HG03159 (cell line): ENCODE results near the gene RAB7B.
"Not testable (repeated sequence)": the region's sequence is repeated elsewhere in the genome, so short reads cannot be mapped to it uniquely, and the experiment has no call there.

Source experiments
- ATAC-seq: cut with Tn5 transposase; IDR thresholded peaks from one replicate; pipeline ENCODE4 v1.9.1; 2021; ENCODE audit warnings: mild to moderate bottlenecking, moderate library complexity; ENCODE audit not compliant: unreplicated experiment

The RAB7B gene, protein sequence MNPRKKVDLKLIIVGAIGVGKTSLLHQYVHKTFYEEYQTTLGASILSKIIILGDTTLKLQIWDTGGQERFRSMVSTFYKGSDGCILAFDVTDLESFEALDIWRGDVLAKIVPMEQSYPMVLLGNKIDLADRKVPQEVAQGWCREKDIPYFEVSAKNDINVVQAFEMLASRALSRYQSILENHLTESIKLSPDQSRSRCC

DNA sequence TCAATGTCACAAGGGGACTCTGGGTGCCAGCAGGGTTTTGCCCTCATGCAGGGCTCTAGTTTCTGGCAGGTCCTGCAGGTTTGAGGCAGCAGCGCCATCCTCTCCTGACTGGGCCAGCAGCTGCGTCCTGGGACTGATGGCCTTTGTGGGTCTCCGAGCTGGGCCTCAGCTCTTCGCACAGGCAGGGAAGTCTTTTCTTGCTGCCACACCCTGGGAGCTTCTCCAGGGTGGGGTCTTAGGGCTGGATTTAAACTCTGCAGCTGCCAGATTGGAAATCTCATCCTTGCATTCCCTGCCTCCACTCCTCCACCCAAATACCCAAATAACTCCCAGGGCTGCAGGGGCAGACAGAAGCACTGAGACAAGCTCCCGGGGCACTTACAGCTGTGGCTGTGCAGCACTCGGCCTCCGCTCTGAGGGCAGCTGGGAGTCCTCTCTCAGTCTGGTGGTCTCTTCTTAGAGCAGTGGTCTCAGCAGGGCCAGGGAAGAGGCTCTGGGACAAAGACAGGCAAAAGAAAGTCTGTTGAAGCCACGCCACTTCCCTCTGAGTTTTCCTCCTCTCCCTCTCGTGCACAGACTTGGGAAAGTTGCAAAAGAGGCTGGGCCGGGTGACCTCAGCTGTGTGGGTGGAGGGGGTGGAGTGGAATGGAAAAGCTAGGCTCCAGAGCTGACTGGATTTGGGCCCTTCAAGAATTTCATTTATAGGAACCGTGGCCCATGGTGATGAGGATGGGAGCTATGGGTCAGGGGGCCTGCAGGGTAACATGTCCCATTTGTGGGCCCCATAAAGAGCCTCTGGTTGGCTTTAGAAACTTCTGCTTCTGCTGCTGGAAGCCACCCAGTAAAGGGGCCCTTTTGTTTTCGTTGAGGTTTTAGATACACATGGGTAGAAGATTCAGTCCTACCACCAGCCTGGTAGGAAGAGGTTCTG lies at the start of gene RAB7B:
RAB7B (minus strand) TSS at position 525 of the 931 bp plus-strand sequence. CDS start 9,260 bp downstream, outside the sequence.
- no peak for ATAC-seq

DNA sequence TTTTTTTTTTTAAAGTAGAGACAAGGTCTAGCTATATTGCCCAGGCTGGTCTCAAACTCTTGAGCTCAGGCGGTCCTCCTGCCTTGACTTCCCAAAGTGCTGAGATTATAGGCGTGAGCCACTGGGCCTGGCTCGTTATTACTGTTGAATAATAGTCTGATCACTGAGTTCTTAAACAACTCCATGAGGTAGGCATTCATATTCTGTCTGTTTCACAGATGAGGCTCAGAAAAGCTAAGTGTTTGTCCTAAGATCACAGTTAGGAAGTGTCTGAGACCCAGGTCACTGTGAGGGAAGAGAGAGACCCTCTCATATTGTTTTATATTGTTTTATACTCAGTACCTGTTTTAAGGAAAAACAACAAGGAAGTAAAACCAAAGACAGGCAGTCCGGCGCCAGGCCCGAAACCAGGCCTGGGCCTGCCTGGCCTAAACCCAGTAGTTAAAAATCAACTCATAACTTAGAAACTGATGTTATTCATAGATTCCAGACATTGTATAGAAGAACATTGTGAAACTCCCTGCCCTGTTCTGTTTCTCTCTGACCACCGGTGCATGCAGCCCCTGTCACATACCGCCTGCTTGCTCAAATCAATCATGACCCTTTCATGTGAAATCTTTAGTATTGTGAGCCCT lies 49.2 kb upstream of the RAB7B start:
- ATAC-seq: not testable (repeated sequence)

DNA sequence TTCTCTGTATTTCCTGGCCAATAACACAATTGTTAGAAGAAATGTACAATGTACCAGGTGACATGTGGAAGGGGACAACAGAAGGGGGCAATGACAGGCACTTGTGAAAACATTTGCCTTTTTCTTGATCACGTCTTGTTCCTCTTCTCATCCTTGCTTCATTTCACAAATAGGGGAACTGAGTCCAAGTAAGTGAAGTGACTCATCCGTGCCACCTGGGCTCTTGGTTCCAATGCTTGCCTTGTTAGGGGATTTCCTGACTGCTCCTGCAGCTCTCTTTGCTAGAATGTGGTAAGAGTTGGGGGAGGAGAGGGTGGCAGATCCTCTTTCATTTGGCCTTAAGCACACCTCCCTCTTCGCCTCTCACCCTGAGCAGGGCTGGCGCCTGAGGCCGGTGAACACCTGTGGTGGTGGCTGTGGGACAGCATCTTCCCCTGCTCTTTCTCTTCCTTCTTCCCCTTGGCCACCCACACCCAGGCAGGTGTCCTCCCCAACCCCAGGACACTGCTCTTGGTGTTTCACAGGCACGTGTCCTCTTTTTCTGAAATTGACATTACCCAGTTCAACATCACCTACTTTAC lies 47.5 kb upstream of the RAB7B start:
- ATAC-seq: peak; percentile 88

DNA sequence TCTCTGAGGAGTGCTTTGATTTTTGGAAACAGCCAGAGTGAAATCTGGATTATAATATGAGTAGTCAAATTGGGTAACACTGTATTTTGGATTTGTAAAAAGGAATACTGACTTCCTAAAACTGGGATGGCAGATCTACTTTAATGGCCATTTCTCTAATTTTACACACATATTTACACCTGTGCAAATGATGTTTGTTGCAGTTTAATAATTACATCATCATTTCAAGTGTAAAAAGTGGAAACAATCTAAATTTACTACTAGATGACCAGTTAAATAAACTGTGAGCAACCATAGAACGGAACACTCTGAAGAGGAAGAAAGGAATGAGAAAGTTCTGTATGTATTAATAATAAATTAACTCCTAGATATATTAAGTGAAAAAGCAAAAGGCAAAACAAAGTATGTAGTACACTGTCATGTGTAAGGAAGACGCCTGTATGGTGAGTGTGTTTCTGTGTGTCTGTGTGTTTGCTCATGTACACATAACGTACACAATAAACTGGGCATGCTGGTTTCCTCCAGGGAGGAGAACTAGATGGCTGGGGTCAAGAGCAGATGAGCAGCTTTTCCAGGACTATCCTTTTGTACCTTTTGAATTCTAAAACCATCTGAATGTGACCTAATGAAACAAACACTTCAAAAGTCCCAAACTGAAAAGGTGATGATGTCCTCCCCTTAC lies 46.9 kb upstream of the RAB7B start:
- no peak for ATAC-seq

DNA sequence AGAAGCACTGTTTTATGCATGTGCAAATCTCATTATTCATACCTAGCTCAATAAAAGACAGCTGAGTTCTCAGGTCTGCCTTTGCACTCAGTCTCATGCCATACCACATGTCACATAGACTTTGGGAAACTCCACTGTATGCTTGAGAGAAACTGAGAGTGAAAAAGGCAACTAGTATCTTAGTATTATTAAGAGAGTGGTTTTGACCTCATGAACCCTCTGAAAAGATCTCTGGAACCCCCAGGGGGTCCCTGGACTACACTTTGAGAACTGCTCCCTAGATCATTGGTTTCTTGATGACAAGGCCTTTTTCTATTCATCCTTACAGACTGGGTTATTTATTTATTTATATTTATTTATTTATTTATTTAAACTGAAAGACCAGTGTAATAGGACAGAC lies 46.1 kb upstream of the RAB7B start:
- ATAC-seq: peak; percentile 49

DNA sequence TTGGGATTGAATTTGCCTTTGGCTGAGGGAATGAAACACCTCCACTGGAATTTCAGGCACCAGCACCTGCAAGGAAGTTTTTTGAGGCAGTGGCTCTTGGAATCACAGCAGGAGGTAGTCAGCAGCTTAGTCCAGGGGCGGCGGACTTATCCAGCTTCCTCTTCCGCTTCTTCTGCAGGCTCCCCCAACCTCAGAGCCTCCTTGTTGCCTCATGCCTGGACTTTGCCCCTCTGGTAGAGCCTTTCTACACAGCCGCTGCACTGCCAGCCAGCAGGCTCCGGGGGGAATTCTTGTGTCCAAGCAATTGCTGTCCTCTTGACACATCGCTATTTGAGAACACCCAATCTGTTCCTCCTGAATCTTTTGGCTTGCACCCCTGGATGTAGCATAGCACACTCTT lies 45.4 kb upstream of the RAB7B start:
- no peak for ATAC-seq

DNA sequence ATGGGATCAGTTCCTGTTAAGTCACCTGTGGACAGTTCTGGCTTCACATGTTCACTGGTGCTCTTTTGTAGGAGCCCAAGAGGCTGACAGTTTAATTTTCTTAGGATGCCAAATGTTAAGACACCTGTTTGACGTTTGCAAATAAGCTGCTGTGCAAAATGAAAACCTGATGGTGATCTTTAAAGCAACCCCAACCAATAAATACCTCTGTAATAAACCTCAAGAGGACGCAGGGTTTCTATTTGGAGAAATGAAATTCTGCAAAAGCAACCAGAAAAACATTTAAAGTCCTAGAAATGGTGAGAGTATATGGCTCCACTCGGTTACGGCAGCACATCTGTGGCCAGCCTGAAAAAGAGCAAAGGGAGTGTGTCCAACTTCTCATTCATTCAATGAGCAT lies 44.1 kb upstream of the RAB7B start:
- ATAC-seq: no peak

DNA sequence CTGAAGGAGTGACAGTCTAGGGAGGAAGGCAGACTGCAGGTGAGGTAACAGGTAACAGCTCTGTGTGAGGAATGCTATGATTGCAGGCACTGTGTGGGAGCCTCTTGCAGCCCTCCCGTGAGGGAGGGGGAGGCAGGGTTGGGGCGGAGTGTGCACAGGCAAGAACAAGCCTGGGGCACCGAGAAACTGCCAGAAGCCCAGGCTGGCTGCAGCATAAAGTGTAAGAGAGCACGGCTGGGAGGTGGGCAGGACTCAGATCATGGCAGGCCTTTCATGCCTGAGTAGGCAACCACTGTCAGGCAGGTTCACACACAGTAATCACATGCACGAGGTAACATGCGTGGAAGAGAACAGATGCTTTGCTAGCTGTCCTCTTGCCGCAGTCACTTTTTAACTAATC lies 38.4 kb upstream of the RAB7B start:
- no peak for ATAC-seq

DNA sequence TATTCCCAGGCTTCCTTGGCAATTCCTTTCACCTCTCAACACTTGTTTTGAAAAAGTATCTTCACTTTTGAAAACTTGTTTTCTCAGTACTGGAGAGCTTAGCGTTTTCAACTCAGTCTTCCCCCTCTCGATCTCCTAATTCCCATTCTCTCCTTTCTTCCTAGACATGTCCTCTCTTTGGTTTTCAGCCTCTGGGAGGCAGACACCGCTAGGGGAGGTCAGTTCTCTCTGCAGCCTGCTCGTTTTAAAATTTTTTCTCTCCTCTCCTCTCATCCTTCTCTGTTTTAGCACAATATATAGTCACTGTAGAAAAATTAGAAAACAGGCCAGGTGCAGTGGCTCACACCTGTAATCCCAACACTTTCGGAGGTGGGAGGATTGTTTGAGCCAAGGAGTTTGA lies 37.1 kb upstream of the RAB7B start:
- ATAC-seq: no peak

DNA sequence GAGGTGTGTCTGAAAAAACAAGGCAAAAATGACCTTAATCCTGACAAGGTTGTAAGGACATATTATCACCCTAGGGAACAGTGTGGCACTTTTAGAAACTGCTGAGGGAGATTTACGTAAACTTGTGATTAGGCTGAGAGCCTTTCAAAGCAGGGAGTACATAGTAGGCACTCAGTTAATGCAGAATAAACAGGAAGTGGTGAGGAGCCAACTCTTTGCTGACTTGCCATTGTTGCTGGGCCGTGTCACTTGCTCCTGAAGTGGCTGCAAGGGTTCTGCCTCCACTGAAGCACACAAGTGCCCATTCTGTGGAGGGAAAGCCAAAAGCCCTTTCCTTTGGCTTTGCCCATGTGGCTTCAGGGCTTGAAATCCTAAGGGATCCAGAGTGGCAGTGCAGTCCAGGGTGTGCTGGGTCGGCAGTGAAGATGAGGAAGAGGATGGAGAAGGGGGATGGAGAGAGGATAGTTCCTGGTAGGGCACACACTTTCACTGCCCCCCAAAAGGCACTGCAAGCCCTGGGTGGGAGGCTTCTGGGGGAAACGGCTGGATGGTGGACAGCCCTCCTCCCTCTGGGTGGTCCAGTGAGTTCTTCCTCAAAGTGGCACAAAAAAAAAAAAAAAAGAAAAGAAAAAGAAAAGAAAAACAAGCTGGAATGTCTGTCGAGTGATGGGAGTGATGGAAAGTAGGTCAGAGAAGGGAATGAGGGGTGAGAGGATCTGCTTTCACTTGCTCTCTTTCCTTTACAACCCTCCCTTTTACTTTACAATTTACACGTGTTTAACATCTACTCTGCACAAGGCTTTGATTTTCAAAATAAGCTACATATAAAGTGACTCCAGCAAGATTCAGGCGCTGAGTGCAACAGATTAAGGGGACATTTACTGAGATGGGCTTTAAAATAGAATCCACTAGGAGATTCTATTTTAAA lies 36.1 kb upstream of the RAB7B start:
- ATAC-seq: no peak

DNA sequence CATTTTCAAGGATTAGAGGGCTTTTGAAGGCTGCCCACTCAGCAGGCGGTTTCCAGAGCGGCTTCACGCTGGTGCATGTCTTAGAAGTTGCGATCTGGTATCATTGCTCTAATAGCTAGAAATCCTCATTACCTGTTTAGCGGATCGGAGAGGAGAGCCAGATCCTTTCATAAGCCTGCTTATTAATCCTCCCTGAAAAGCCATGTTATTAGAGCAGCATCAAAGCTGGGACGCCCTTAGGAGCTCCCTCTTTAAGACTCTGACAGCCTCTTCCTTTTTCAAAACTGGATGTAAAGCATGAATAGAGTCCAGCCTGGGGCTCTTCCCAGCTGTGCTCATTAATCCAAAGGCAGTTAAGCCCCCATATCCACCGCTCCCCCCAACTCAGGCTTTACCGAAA lies 34.4 kb upstream of the RAB7B start:
- ATAC-seq: no peak

DNA sequence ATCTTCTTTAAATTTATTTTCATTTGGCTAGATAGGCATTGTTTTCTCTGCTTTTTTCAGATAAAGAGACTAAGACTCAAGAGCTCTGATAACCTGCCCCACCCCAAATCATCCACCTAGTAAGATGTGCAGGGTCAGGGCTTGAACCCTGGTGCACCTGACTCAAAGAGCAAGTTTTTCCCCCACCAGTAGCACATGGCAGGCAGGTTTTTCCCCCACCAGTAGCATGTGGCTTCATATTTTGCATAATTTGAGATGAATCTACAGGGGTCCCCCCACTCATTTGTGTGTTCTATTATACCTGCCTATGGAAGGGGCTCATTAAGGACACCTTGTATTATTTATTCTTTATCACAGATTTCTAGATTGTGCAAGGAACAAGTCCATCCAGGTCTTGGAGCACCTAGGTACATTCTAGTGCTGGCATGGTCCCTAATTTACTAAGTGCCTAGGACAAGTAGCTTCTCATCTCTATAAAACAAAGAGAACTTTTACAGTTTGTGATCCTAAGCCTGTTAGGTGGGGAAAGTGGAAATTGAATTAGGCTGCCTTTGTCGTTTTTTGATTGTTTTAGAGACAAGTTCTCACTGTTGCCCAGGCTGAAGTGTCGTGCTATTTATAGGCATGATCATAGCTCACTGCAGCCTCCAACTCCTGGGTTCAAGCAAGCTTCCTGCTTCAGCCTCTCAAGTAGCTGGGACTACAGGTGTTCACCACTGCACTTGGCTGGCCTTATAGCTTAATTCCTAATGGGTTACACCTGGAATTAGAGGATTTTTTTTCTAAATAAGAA lies 33.7 kb upstream of the RAB7B start:
- no peak for ATAC-seq

DNA sequence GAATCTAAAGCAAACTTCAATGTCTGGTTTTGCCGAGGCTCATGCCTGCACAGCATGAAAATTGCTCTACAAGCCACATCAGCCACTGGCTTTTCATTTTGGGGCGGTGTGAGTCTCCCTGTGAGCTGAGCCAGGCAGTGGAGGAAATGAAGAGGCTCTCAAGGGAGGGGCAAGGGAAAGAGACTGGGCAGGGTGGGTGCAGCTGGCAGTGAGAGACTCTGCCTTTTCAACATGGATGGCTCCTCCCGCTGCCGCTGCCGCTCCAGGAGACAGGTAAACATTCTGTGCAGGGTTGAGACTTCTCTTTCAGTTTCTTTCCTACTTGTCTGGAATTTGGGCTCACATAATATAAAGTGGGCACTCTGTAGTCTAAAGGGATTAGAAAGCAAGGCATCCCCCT lies 31.8 kb upstream of the RAB7B start:
- no peak for ATAC-seq

DNA sequence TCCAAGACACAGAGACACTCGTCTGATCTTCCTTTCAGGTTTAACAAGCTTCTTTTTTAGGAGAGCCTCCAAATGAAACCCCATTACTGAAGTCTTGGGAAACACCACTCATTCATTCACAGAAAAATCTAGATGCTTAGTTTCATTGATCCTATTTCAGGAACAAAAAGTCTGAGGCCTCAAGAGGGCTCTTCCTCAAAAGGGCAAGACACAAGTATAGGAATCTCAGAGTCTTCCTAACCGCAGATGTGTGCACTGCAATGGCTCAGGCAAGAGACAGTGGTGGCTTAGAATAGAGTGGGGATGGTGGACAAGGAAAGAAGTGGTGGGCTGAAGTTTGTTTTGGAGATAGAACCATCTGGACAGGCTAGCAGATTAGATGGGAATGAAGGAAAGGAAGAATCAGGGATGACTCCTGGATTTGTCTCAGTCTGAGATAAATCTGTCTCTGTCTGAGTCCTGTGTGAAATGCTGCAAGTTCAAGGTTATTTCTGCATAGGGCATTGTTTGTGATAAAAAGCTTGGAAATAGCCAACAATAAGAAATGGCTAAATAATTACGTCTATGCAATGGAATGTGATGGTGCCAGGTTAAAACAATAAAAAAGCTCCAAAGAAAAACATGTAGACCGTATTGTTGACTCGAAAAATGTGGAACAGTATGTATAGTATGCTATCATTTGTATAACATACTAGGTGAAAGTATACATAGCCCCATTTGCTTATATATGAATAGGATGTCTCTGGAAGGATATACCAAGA lies 29.4 kb upstream of the RAB7B start:
- ATAC-seq: no peak

DNA sequence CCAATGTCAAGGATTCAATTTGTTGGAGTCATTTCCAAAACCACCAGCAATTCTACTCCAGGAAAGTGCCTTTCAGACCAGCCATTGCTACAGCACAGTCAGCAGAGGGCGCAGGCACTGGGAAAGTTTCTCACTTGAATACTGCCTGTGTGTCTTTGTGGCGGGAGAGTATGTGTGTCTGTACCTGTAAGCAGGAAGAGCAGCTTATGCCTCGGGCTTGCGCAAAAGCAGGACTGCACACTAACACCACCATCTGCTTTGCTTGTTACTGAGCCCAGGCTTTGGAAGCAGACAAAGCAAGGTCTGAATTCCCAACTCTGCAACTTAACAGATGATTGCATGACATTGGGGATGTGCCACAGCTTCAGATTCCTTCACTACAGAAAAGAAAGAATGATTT lies 27.5 kb upstream of the RAB7B start:
- ATAC-seq: peak; percentile 63

DNA sequence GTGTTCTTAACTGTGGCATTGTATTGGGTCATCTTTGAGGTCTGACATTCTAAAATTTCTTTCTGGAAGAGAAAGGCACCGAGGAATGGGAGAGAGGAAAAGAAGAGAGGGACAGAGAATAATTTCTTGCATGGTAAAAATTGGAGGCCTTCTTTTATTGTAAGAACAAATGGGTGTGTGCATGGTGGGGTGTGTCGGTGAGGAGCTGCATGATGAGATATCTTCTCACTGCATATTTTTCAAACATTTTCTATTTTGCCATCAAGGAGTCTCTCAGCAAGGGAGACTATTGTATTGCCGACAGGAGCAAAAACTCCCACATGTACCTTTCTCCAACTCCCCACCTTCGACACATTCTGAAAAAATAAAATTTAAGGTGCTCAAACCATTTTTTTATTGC lies 27.0 kb upstream of the RAB7B start:
- ATAC-seq: no peak

DNA sequence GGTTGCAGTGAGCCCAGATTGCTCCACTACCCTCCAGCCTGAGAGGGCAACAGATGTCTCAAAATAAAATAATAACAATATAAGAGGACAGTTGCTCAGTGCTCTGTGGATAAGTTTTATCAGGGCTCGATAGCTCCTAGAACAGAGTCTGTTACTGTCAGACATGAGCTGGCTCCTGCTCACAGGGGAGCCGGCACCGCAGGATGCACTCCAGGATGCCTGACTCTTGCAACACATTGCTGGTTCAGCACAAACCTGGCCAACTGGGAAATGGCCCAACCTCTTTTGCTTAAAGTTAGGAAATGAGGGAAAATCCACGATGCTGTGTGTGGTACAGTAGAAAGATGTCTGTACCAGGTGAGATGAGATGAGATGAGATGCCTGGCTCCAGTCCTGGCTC lies 26.3 kb upstream of the RAB7B start:
- no peak for ATAC-seq

DNA sequence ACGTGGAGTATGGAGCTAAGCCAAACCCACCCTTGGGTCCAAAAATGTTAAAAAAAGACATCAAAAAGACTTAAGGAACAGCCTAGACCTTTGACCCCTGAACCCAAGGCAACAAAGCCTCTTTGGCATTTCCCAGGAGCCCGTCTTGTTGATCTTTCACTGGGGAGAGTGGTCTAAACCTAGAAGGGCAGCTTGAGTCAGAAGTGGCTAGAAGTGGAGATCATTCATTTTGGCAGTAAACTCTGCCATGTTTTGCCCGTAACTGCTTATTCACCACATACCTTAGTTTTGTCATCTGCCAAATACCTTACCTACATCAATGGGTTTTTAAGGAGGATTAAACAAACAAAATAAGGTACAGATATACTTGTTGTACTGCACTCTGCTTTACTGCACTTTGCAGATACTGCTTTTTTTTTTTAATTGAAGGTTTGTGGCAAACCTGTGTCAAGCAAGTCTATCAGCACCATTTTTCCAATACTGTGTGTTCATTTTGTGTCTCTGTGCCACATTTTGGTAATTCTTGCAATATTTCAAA lies 22.2 kb upstream of the RAB7B start:
- no peak for ATAC-seq
